ENCODE results near the gene PCIF1.

DNA sequence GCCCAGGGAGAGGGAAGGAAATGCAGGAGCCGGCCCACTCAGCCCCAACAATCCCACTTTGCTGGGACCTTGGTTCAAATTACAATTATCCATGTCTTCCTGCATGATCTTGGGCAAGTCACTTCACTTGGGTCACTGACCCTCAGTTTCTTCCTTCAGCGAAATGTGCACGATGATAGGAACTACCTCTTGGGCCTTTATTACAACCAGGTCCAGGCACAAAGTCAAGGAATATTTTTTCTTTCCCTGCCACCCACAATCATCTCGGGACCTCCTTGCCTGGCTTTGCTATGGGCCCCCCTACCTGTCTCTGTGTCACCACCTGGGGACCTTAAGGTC, 22.2 kb upstream of the PCIF1 start:
- TF ChIP-seq, protein P1, sequence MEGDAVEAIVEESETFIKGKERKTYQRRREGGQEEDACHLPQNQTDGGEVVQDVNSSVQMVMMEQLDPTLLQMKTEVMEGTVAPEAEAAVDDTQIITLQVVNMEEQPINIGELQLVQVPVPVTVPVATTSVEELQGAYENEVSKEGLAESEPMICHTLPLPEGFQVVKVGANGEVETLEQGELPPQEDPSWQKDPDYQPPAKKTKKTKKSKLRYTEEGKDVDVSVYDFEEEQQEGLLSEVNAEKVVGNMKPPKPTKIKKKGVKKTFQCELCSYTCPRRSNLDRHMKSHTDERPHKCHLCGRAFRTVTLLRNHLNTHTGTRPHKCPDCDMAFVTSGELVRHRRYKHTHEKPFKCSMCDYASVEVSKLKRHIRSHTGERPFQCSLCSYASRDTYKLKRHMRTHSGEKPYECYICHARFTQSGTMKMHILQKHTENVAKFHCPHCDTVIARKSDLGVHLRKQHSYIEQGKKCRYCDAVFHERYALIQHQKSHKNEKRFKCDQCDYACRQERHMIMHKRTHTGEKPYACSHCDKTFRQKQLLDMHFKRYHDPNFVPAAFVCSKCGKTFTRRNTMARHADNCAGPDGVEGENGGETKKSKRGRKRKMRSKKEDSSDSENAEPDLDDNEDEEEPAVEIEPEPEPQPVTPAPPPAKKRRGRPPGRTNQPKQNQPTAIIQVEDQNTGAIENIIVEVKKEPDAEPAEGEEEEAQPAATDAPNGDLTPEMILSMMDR (IDR thresholded peaks at IDR 0.05; ENCODE audit: low read depth, low read length, missing input control) = no peak
- TF ChIP-seq, protein P2, sequence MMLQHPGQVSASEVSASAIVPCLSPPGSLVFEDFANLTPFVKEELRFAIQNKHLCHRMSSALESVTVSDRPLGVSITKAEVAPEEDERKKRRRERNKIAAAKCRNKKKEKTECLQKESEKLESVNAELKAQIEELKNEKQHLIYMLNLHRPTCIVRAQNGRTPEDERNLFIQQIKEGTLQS (IDR thresholded peaks at IDR 0.05) = no peak
- TF ChIP-seq, protein P3, sequence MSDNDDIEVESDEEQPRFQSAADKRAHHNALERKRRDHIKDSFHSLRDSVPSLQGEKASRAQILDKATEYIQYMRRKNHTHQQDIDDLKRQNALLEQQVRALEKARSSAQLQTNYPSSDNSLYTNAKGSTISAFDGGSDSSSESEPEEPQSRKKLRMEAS (IDR thresholded peaks at IDR 0.05) = no peak
- TF ChIP-seq RAD21 (IDR thresholded peaks at IDR 0.05) (no peak), FOXA1 (IDR thresholded peaks at IDR 0.05) (no peak)
